GM12878 (cell line): ENCODE data around the gene RPGRIP1. TPM values are rescaled to one million over a fixed set of nuclear protein-coding genes. Genes with fewer than 3 reads are reported as not detected.

Experiments used
- ATAC-seq: fragments of 200-7000 bp; cut with Tn5 transposase; 3 replicates; pipeline ENCODE4 v1.9.1; 2020; ENCODE audit warnings: mild to moderate bottlenecking, moderate library complexity
- BruUV-seq: library from RNA; stranded (reverse); fragments of 400-500 nt; replicated peaks from 2 replicates; lab custom pipeline; 2021; lab: Mats Ljungman, UMichigan
- CTCF ChIA-PET: fragments of 300-600 bp; sonication (Branson Sonifier 250); formaldehyde crosslinking; extraction: SDS; loops from one replicate; lab custom pipeline; 2021; ENCODE audit warnings: inconsistent platforms; lab: Yijun Ruan, JAX
- POLR2A ChIA-PET: fragments of 350-600 bp; formaldehyde crosslinking; extraction: SDS; loops from one replicate; lab custom pipeline; 2021; ENCODE audit warnings: inconsistent platforms; lab: Charles Lee
- RAD21 ChIA-PET: fragments of 300-600 bp; sonication (Branson Sonifier 250); formaldehyde crosslinking; loops from one replicate; lab custom pipeline; 2023; ENCODE audit warnings: antibody characterized with exemption; ENCODE audit not compliant: unreplicated experiment; lab: Charles Lee
- SMC1A ChIA-PET: fragments of 300-600 bp; sonication (Branson Sonifier 250); formaldehyde crosslinking; loops from one replicate; lab custom pipeline; 2023; ENCODE audit not compliant: unreplicated experiment, uncharacterized antibody; lab: Charles Lee
- DNase-seq: peaks from one replicate; pipeline ENCODE4 v3.0.0-alpha.2; 2011; ENCODE audit warnings: low read depth, low spot score
- FAIRE-seq: peaks from 3 replicates; lab custom pipeline; 2011; peaks lifted over from hg19 to GRCh38; lab: Jason Lieb, UNC
- H2AFZ ChIP-seq: 2 replicates; pipeline ENCODE4 v1.6.0; 2011; ENCODE audit warnings: low read depth, low read length, control low read depth; ENCODE audit not compliant: control insufficient read depth
- H3K27ac ChIP-seq: 2 replicates; pipeline ENCODE4 v1.5.1; 2011; ENCODE audit warnings: control low read depth; ENCODE audit not compliant: control insufficient read depth, insufficient read depth
- H3K27me3 ChIP-seq, 2 experiments: replicated peaks in 1 of 2; 2 replicates each; pipeline versions ENCODE4 v1.6.0 to v1.6.1; 2011; ENCODE audit warnings: low read length in 1 of 2; ENCODE audit not compliant: control insufficient read depth in 2 of 2, insufficient read depth in 2 of 2
- H3K36me3 ChIP-seq, 2 experiments: 2 replicates each; pipeline ENCODE4 v1.5.1; 2011; ENCODE audit warnings: low read length in 1 of 2; ENCODE audit not compliant: control insufficient read depth in 2 of 2, insufficient read depth in 2 of 2
- H3K4me1 ChIP-seq: 2 replicates; pipeline ENCODE4 v1.6.1; 2011; ENCODE audit warnings: mild to moderate bottlenecking, low read length, moderate library complexity, mixed read lengths; ENCODE audit not compliant: control insufficient read depth, insufficient read depth
- H3K4me2 ChIP-seq: 2 replicates; pipeline ENCODE4 v1.6.0; 2011; ENCODE audit warnings: control low read depth; ENCODE audit not compliant: control insufficient read depth, insufficient read depth
- H3K4me3 ChIP-seq: fragments of 200-600 bp; sonication (generic); 2 replicates; pipeline ENCODE4 v1.5.1; 2016
- H3K79me2 ChIP-seq: 2 replicates; pipeline ENCODE4 v1.6.0; 2011; ENCODE audit warnings: low read length; ENCODE audit not compliant: control insufficient read depth, insufficient read depth
- H3K9ac ChIP-seq: 2 replicates; pipeline ENCODE4 v1.8.0; 2011; ENCODE audit warnings: low read length, control low read depth, mixed read lengths; ENCODE audit not compliant: control insufficient read depth, insufficient read depth
- H3K9me3 ChIP-seq: replicated peaks from 3 replicates; pipeline ENCODE4 v1.5.1; 2011; ENCODE audit warnings: mild to moderate bottlenecking, low read length; ENCODE audit not compliant: control insufficient read depth, insufficient read depth
- H4K20me1 ChIP-seq: 2 replicates; pipeline ENCODE4 v1.6.0; 2011; ENCODE audit not compliant: control insufficient read depth, insufficient read depth
- CHD4 ChIP-seq: fragments of 200-600 bp; sonication (generic); IDR thresholded peaks from 2 replicates; pipeline ENCODE4 v1.6.1; 2016; ENCODE audit warnings: mild to moderate bottlenecking
- CREB1 ChIP-seq: IDR thresholded peaks from 2 replicates; pipeline ENCODE4 v1.6.1; 2012; ENCODE audit warnings: low read depth, mild to moderate bottlenecking, inconsistent platforms
- MTA2 ChIP-seq: fragments of 450-650 bp; IDR thresholded peaks from 2 replicates; pipeline ENCODE4 v1.6.1; 2016; ENCODE audit warnings: low read depth, mild to moderate bottlenecking, moderate library complexity
- MYB ChIP-seq: fragments of 150-350 bp; IDR thresholded peaks from 2 replicates; pipeline ENCODE4 v1.6.1; 2014; ENCODE audit warnings: mild to moderate bottlenecking, low read depth, low read length, borderline replicate concordance
- NR2F1 ChIP-seq: fragments of 450-650 bp; conservative IDR thresholded peaks from 2 replicates; pipeline ENCODE4 v1.6.1; 2017; ENCODE audit warnings: mild to moderate bottlenecking
- SIN3A ChIP-seq: IDR thresholded peaks from 2 replicates; pipeline ENCODE4 v1.6.1; 2012; ENCODE audit warnings: low read depth, low read length, improper control_type of control experiment
- TCF12 ChIP-seq: IDR thresholded peaks from 2 replicates; pipeline ENCODE4 v1.6.1; 2011; ENCODE audit warnings: low read depth, mild to moderate bottlenecking, low read length
- ZZZ3 ChIP-seq: IDR thresholded peaks from 2 replicates; pipeline ENCODE4 v1.6.1; 2011; ENCODE audit warnings: low read depth; ENCODE audit not compliant: control insufficient read depth, insufficient read length
- WGBS: methylation state at CpG from one replicate; pipeline ENCODE4 v1.1.6; 2016; ENCODE audit warnings: low lambda C conversion rate; ENCODE audit not compliant: insufficient replicate concordance, insufficient coverage; ENCODE audit errors: missing lambda C conversion rate; 5-methylcytosine and 5-hydroxymethylcytosine counted together
- in situ Hi-C: fragments of 300-500 bp; cut with MboI; formaldehyde crosslinking; loops from 9 replicates; pipeline ENCODE4 v1.14.3; 2018; ENCODE audit warnings: mixed read lengths
- intact Hi-C: fragments of 100-400 bp; cut with micrococcal nuclease; formaldehyde crosslinking; loops from one replicate; pipeline ENCODE4 v1.14.2; 2022; ENCODE audit not compliant: unreplicated experiment
- polyA plus RNA-seq, 11 experiments: library from polyadenylated mRNA; depleted of rRNA in 4 of 11; unstranded in 6 of 11; stranded (reverse) in 5 of 11; fragments of >200 nt; fragmentation: Nextera tagmentation in 4 of 11; fragmentation: Illumina TruSeq in 1 of 11; extraction: Ambion mirVana in 4 of 11; extraction: Trizol in 1 of 11; gene quantifications; 1 replicate in 1 of 11; 2 replicates in 10 of 11; pipeline versions ENCODE4 v1.2.1 to v1.2.3, GENCODE V29; 2011 to 2016; ENCODE audit warnings: inconsistent platforms in 2 of 11, missing spikeins in 2 of 11, low read depth in 1 of 11
- total RNA-seq, 4 experiments: library from RNA; depleted of rRNA in 3 of 4; stranded (reverse); fragments of >200 nt in 3 of 4; fragmentation: Illumina TruSeq in 1 of 4; extraction: Trizol in 1 of 4; gene quantifications; 2 replicates each; pipeline versions ENCODE4 v1.2.1 to v1.2.3, GENCODE V29; 2013 to 2021

The RPGRIP1 gene
- total and polyA plus RNA-seq, 10 of the 15 experiments (the other 5 are each of a cell fraction or from before 2014, with no cell fraction given) = 0.07 to 1.1 (median 0.30) TPM; not detected in 1

GRCh38 chr14:21307637-21308036, 27.8 kb downstream of the RPGRIP1 start:
- intact Hi-C loops (loop anchor here (1.0 kb wide), 1 partner anchor 41 kb away; no protein-coding TSS in a partner anchor), in situ Hi-C loops (no loop called here)
- H3K4me3 ChIP-seq = peak overlapping the region; percentile 70; the same call in 1 of the 2 replicates
- H3K9me3 ChIP-seq = no peaks in the 10 kb centered on the region
- H3K4me2 ChIP-seq = peak overlapping the region; percentile 95
- peak overlapping the region; percentile 79 for H3K27ac ChIP-seq
- no peaks in the 10 kb centered on the region for H3K27me3 ChIP-seq
- no peak for FAIRE-seq
- H2AFZ ChIP-seq = peak overlapping the region; percentile 9; the same call in 1 of the 2 replicates
- H3K36me3 ChIP-seq = no peaks in the 10 kb centered on the region
- no peak for DNase-seq
- TF ChIP-seq NR2F1 (peak; percentile 78), MTA2 (peak; percentile 56; the same call in 1 of the 2 replicates), MYB (no peak), CREB1 (no peak), ZZZ3 (no peak), SIN3A (0 out of 2 replicates have a peak, but pooled peaks have one; percentile 38), CHD4 (no peak), TCF12 (no peak)
- TF ChIP-seq, all 136 proteins: peak for 3
- POLR2A ChIA-PET = interaction anchor here (0.7 to 2.6 kb wide), 8 partner anchors 8 to 78 kb away, joined by 3 to 13 read pairs (median 4); no protein-coding TSS in a partner anchor
- ATAC-seq = peak; percentile 34
- H4K20me1 ChIP-seq = no peaks in the 10 kb centered on the region
- WGBS = 31% methylated on average over 3 of the region's 3 CpGs
- SMC1A ChIA-PET = interaction anchor here (0.7 to 1.8 kb wide), 13 partner anchors 10 to 136 kb away, joined by 3 to 15 read pairs (median 4); partner anchors contain the start of gene SUPT16H
- H3K79me2 ChIP-seq = no peaks in the 10 kb centered on the region
- no peak overlapping the region for H3K9ac ChIP-seq
- peaks cover 15% of the 10 kb centered on the region for H3K4me1 ChIP-seq
- CTCF ChIA-PET = interaction anchor here (1.0 to 1.4 kb wide), 3 partner anchors 42 to 192 kb away, joined by 3 to 6 read pairs (median 3); no protein-coding TSS in a partner anchor
- RAD21 ChIA-PET = interaction anchor here (0.6 to 2.8 kb wide), 13 partner anchors 8 to 240 kb away, joined by 3 to 18 read pairs (median 4); no protein-coding TSS in a partner anchor
- no TSS peak for BruUV-seq
